Activated CD8-positive, alpha-beta memory T cell treated with anti-CD3 and anti-CD28 coated beads for 48 hours (primary cell): ENCODE results near the gene TEDC2.
"Not testable (repeated sequence)": the region's sequence is repeated elsewhere in the genome, so short reads cannot be mapped to it uniquely, and the experiment has no call there.

ENCODE experiments used
- DNase-seq, 3 experiments: peaks; one replicate each; pipeline ENCODE4 v3.0.0-alpha.2; 2020; ENCODE audit warnings: low read depth in 2 of 3, low spot score in 2 of 3

TEDC2 gene

GRCh38 chr16:2459647-2460390, at the start of gene TEDC2:
Gene TEDC2 (plus strand): TSS chr16:2460109. CDS start chr16:2460145, 36 bp downstream.
- peak; percentile 91 to 93 (median 93) for DNase-seq

GRCh38 chr16:2415085-2415484, 44.8 kb upstream of the TEDC2 start:
- DNase-seq: no peak

GRCh38 chr16:2420035-2420434, 39.9 kb upstream of the TEDC2 start:
- no peak for DNase-seq

- DNase-seq: no peak
These were observed 37.6 kb upstream of the TEDC2 start for GRCh38 chr16:2422123-2422867.

GRCh38 chr16:2424061-2425007, 35.6 kb upstream of the TEDC2 start:
- DNase-seq: no peak

- DNase-seq: no peak
These were observed 34.8 kb upstream of the TEDC2 start for GRCh38 chr16:2425008-2425518.

GRCh38 chr16:2425825-2426430, 34.0 kb upstream of the TEDC2 start:
- no peak for DNase-seq

- DNase-seq: no peak
These were observed 33.0 kb upstream of the TEDC2 start for GRCh38 chr16:2426941-2427361.

- no peak for DNase-seq
These were observed 32.4 kb upstream of the TEDC2 start for GRCh38 chr16:2427526-2427925.

GRCh38 chr16:2428051-2428783, 31.7 kb upstream of the TEDC2 start:
- DNase-seq: no peak

- DNase-seq: no peak
These were observed 31.2 kb upstream of the TEDC2 start for GRCh38 chr16:2428784-2429033.

GRCh38 chr16:2429034-2429770, 30.7 kb upstream of the TEDC2 start, which contains the start of gene CCNF:
Gene CCNF (plus strand): TSS chr16:2429447. CDS start chr16:2429482, 35 bp downstream.
- DNase-seq: peak; percentile 94 to 97 (median 96)

- DNase-seq: no peak
These were observed 29.9 kb upstream of the TEDC2 start for GRCh38 chr16:2429771-2430663.

GRCh38 chr16:2432286-2432685, 27.6 kb upstream of the TEDC2 start:
- DNase-seq: no peak

GRCh38 chr16:2432801-2433505, 27.0 kb upstream of the TEDC2 start:
- DNase-seq: no peak

- not testable (repeated sequence) for DNase-seq
These were observed 24.7 kb upstream of the TEDC2 start for GRCh38 chr16:2435236-2435635.

- DNase-seq: no peak
These were observed 23.8 kb upstream of the TEDC2 start for GRCh38 chr16:2436110-2436509.
